A549 (cell line): ENCODE data around the gene DPYSL4. TPM values are rescaled to one million over a fixed set of nuclear protein-coding genes. Genes with fewer than 3 reads are reported as not detected.

Experiments used
- ATAC-seq, 2 experiments: fragments of 200-7000 bp in 1 of 2; fragments of >200 bp in 1 of 2; cut with Nextera tagmentation in 1 of 2; cut with Tn5 transposase in 1 of 2; 3 replicates each; pipeline versions ENCODE4 v1.8.0 to v1.9.1; 2018 to 2020; ENCODE audit warnings: mild to moderate bottlenecking in 1 of 2, moderate library complexity in 1 of 2
- CTCF ChIA-PET: fragments of 300-600 bp; sonication (Branson Sonifier 250); formaldehyde crosslinking; extraction: SDS; loops from one replicate; lab custom pipeline; 2021; ENCODE audit warnings: antibody characterized with exemption, inconsistent platforms; lab: Yijun Ruan, JAX
- POLR2A ChIA-PET: fragments of 350-600 bp; formaldehyde crosslinking; extraction: SDS; loops from one replicate; lab custom pipeline; 2021; ENCODE audit warnings: antibody characterized with exemption, inconsistent platforms; lab: Yijun Ruan, JAX
- DNase-seq, 2 experiments: peaks; one replicate each; pipeline versions ENCODE4 v3.0.0 to v3.0.0-alpha.2; 2011 to 2016; ENCODE audit warnings: low read depth in 1 of 2, low spot score in 1 of 2
- FAIRE-seq: peaks from 2 replicates; lab custom pipeline; 2011; peaks lifted over from hg19 to GRCh38; lab: Jason Lieb, UNC
- H3K27ac ChIP-seq, 2 experiments: fragments of >200 bp; sonication (Bioruptor Twin); formaldehyde crosslinking; 3 replicates each; pipeline ENCODE4 v1.5.1; 2016 to 2017
- H3K4me1 ChIP-seq: fragments of >200 bp; sonication (Bioruptor Twin); formaldehyde crosslinking; 3 replicates; pipeline ENCODE4 v1.6.1; 2016
- H3K4me2 ChIP-seq: fragments of >200 bp; sonication (Bioruptor Twin); formaldehyde crosslinking; 3 replicates; pipeline ENCODE4 v1.6.1; 2016
- H3K4me3 ChIP-seq: fragments of >200 bp; sonication (Bioruptor Twin); formaldehyde crosslinking; 3 replicates; pipeline ENCODE4 v1.5.1; 2016
- H3K9me3 ChIP-seq: fragments of >200 bp; sonication (Bioruptor Twin); formaldehyde crosslinking; 3 replicates; pipeline ENCODE4 v1.6.1; 2016
- ATOH8 ChIP-seq: fragments of 250-450 bp; sonication (Bioruptor Pico); IDR thresholded peaks from 2 replicates; pipeline ENCODE4 v1.5.0; 2020; ENCODE audit warnings: low read depth, mild to moderate bottlenecking, moderate library complexity
- CBX2 ChIP-seq: fragments of 200-600 bp; sonication (generic); IDR thresholded peaks from 2 replicates; pipeline ENCODE4 v1.6.1; 2016; ENCODE audit warnings: low read depth, mild to moderate bottlenecking, borderline replicate concordance
- CBX8 ChIP-seq: fragments of 200-600 bp; sonication (generic); IDR thresholded peaks from 2 replicates; pipeline ENCODE4 v1.6.1; 2016
- CHD4 ChIP-seq: fragments of 200-600 bp; sonication (generic); IDR thresholded peaks from 2 replicates; pipeline ENCODE4 v1.6.1; 2016; ENCODE audit warnings: antibody characterized with exemption, mild to moderate bottlenecking, borderline replicate concordance
- EHF ChIP-seq: fragments of 250-450 bp; sonication (Bioruptor Pico); IDR thresholded peaks from 2 replicates; pipeline ENCODE4 v1.5.0; 2020; ENCODE audit warnings: mild to moderate bottlenecking
- EP300 ChIP-seq, 2 experiments: fragments of >200 bp; sonication (Bioruptor Twin); formaldehyde crosslinking; IDR thresholded peaks; 2 replicates in 1 of 2; 3 replicates in 1 of 2; pipeline ENCODE4 v1.6.1; 2016 to 2017
- FOSL2 ChIP-seq, 2 experiments: fragments of 450-650 bp in 1 of 2; fragments of >200 bp in 1 of 2; sonication (Bioruptor Twin) in 1 of 2; formaldehyde crosslinking; IDR thresholded peaks; 2 replicates each; pipeline versions ENCODE4 v1.5.0 to v1.6.1; 2016 to 2020; ENCODE audit warnings: mild to moderate bottlenecking in 1 of 2, moderate library complexity in 1 of 2
- FOXS1 ChIP-seq: fragments of 250-450 bp; sonication (Bioruptor Pico); IDR thresholded peaks from 2 replicates; pipeline ENCODE4 v1.5.0; 2020; ENCODE audit warnings: mild to moderate bottlenecking, moderate library complexity
- HDAC2 ChIP-seq: fragments of 200-600 bp; sonication (generic); IDR thresholded peaks from 2 replicates; pipeline ENCODE4 v1.6.1; 2016
- HOXA7 ChIP-seq: fragments of 250-450 bp; sonication (Bioruptor Pico); IDR thresholded peaks from 2 replicates; pipeline ENCODE4 v1.5.0; 2020; ENCODE audit warnings: mild to moderate bottlenecking, moderate library complexity
- JUN ChIP-seq, 2 experiments: fragments of >200 bp; sonication (Bioruptor Twin); formaldehyde crosslinking; IDR thresholded peaks; 2 replicates in 1 of 2; 3 replicates in 1 of 2; pipeline ENCODE4 v1.6.1; 2016 to 2017
- KDM5A ChIP-seq: fragments of 200-600 bp; sonication (generic); IDR thresholded peaks from 2 replicates; pipeline ENCODE4 v1.6.1; 2016; ENCODE audit warnings: antibody characterized with exemption, mild to moderate bottlenecking
- MAFK ChIP-seq: fragments of 450-650 bp; IDR thresholded peaks from 2 replicates; pipeline ENCODE4 v1.6.1; 2014; ENCODE audit not compliant: partially characterized antibody
- PBX3 ChIP-seq: IDR thresholded peaks from 2 replicates; pipeline ENCODE4 v1.6.1; 2012
- PHF8 ChIP-seq: fragments of 200-600 bp; sonication (generic); IDR thresholded peaks from 2 replicates; pipeline ENCODE4 v1.6.1; 2016; ENCODE audit warnings: low read depth, mild to moderate bottlenecking, antibody characterized with exemption, moderate library complexity, borderline replicate concordance
- REST ChIP-seq: fragments of 200-600 bp; sonication (generic); IDR thresholded peaks from 2 replicates; pipeline ENCODE4 v1.6.1; 2016; ENCODE audit warnings: antibody characterized with exemption, mild to moderate bottlenecking, moderate library complexity
- RFX5 ChIP-seq: fragments of 450-650 bp; IDR thresholded peaks from 2 replicates; pipeline ENCODE4 v1.7.1; 2014; ENCODE audit warnings: antibody characterized with exemption, mild to moderate bottlenecking, moderate library complexity
- SREBF2 ChIP-seq: fragments of 450-650 bp; IDR thresholded peaks from 2 replicates; pipeline ENCODE4 v1.6.1; 2014; ENCODE audit warnings: mild to moderate bottlenecking, moderate library complexity
- TP53 ChIP-seq: fragments of 250-450 bp; sonication (Bioruptor Pico); IDR thresholded peaks from 2 replicates; pipeline ENCODE4 v1.5.0; 2021; ENCODE audit warnings: mild to moderate bottlenecking, moderate library complexity
- USF2 ChIP-seq: fragments of 450-650 bp; IDR thresholded peaks from 2 replicates; pipeline ENCODE4 v1.6.1; 2014; ENCODE audit warnings: antibody characterized with exemption
- ZFP36 ChIP-seq: fragments of 450-650 bp; IDR thresholded peaks from 2 replicates; pipeline ENCODE4 v1.6.1; 2014; ENCODE audit warnings: borderline replicate concordance; ENCODE audit not compliant: partially characterized antibody
- ZNF302 ChIP-seq: fragments of 250-450 bp; sonication (Bioruptor Pico); IDR thresholded peaks from 2 replicates; pipeline ENCODE4 v1.9.0; 2021; ENCODE audit warnings: inconsistent platforms, mild to moderate bottlenecking, moderate library complexity
- ZSCAN20 ChIP-seq: fragments of 250-450 bp; sonication (Bioruptor Pico); IDR thresholded peaks from 2 replicates; pipeline ENCODE4 v1.8.0; 2022; ENCODE audit warnings: mild to moderate bottlenecking, moderate library complexity
- WGBS: methylation state at CpG from one replicate; pipeline ENCODE4 v1.1.6; 2017; ENCODE audit errors: missing lambda C conversion rate; 5-methylcytosine and 5-hydroxymethylcytosine counted together
- polyA plus RNA-seq, 4 experiments: library from polyadenylated mRNA; depleted of rRNA in 3 of 4; stranded (reverse); fragments of >200 nt; fragmentation: RNase III in 1 of 4; extraction: RNeasy Plus Mini Kit Qiagen cat#74134 plus additional on column Dnase treatment in 1 of 4; gene quantifications; 2 replicates in 3 of 4; 3 replicates in 1 of 4; pipeline ENCODE4 v1.2.3, GENCODE V29; 2011 to 2017

DPYSL4 gene
- polyA plus RNA-seq, 2 of the 4 experiments (the other 2 are of a cell fraction) = 2.9 to 14.1 TPM

GRCh38 chr10:132207536-132208461, 21.1 kb downstream of the DPYSL4 start:
- H3K27ac ChIP-seq = no peak overlapping the region
- no peak for FAIRE-seq
- WGBS = 86% methylated on average over 31 of the region's 48 CpGs
- no peak for ATAC-seq
- no peak overlapping the region for H3K4me3 ChIP-seq
- ChIA-PET POLR2A (no interaction called here), CTCF (interaction anchor here (0.7 kb wide), 1 partner anchor 16 kb away, joined by 3 read pairs; no protein-coding TSS in a partner anchor)
- no peak overlapping the region for H3K4me2 ChIP-seq
- TF ChIP-seq MAFK (no peak), USF2 (no peak), REST (no peak), HOXA7 (no peak), ZFP36 (no peak), EP300 (IDR thresholded peaks at IDR 0.05) (no peak), ZSCAN20 (CRISPR knock-in tag) (no peak), KDM5A (no peak), ATOH8 (no peak)
- no peaks in the 10 kb centered on the region for H3K9me3 ChIP-seq
- no peaks in the 10 kb centered on the region for H3K4me1 ChIP-seq
- no peak for DNase-seq

GRCh38 chr10:132208462-132209050, 21.8 kb downstream of the DPYSL4 start:
- 77% methylated on average over 16 of the region's 17 CpGs for WGBS
- TF ChIP-seq RFX5 (no peak), EHF (CRISPR knock-in tag) (no peak), HDAC2 (no peak), ZNF302 (CRISPR knock-in tag) (no peak), CBX2 (no peak), CHD4 (no peak), PHF8 (no peak), ZFP36 (no peak), CBX8 (no peak), SREBF2 (no peak), TP53 (CRISPR knock-in tag) (no peak), ZSCAN20 (CRISPR knock-in tag) (no peak), JUN (IDR thresholded peaks at IDR 0.05) (no peak), PBX3 (no peak), FOXS1 (CRISPR knock-in tag) (no peak), FOSL2 (IDR thresholded peaks at IDR 0.05) (no peak), FOSL2 (CRISPR knock-in tag; IDR thresholded peaks at IDR 0.05) (no peak), KDM5A (no peak)
- FAIRE-seq (no peak), ATAC-seq (no peak), DNase-seq (no peak)
- POLR2A ChIA-PET = no interaction called here
- no peak overlapping the region for H3K4me2 ChIP-seq
- H3K9me3 ChIP-seq = peaks cover 4% of the 10 kb centered on the region; the same call in 1 of the 3 replicates
- H3K4me1 ChIP-seq = no peaks in the 10 kb centered on the region
- CTCF ChIA-PET = interaction anchor here (1.3 kb wide), 1 partner anchor 10 kb away, joined by 3 read pairs; no protein-coding TSS in a partner anchor
- H3K27ac ChIP-seq = no peak overlapping the region
- H3K4me3 ChIP-seq = no peak overlapping the region
